HG02588 (cell line): Measurements from ENCODE around the gene TINAGL1.

Source experiments
- ATAC-seq: cut with Tn5 transposase; IDR thresholded peaks from one replicate; pipeline ENCODE4 v1.9.1; 2021; ENCODE audit warnings: mild to moderate bottlenecking, moderate library complexity; ENCODE audit not compliant: unreplicated experiment

The TINAGL1 gene

GRCh38 chr1:31576201-31576669, at the start of gene TINAGL1:
TSS of gene TINAGL1 (plus strand) at chr1:31576515. CDS start at chr1:31577149, 634 bp downstream.
- ATAC-seq: no peak

GRCh38 chr1:31529999-31530684, 46.2 kb upstream of the TINAGL1 start:
- ATAC-seq: no peak

GRCh38 chr1:31531177-31531999, 44.9 kb upstream of the TINAGL1 start:
- ATAC-seq: no peak

- no peak for ATAC-seq
These were observed 44.1 kb upstream of the TINAGL1 start for GRCh38 chr1:31532173-31532572.

- ATAC-seq: no peak
These were observed 40.8 kb upstream of the TINAGL1 start for GRCh38 chr1:31535561-31535960.

- no peak for ATAC-seq
These were observed 37.0 kb upstream of the TINAGL1 start for GRCh38 chr1:31539329-31539728.

GRCh38 chr1:31541194-31541593, 35.1 kb upstream of the TINAGL1 start:
- ATAC-seq: no peak

- ATAC-seq: no peak
These were observed 30.3 kb upstream of the TINAGL1 start for GRCh38 chr1:31545927-31546540.

GRCh38 chr1:31548534-31548906, 27.8 kb upstream of the TINAGL1 start:
- ATAC-seq: no peak

- peak; percentile 62 for ATAC-seq
These were observed 27.2 kb upstream of the TINAGL1 start for GRCh38 chr1:31548907-31549808.

GRCh38 chr1:31549809-31550620, 26.3 kb upstream of the TINAGL1 start:
- peak; percentile 40 for ATAC-seq

GRCh38 chr1:31551208-31551607, 25.1 kb upstream of the TINAGL1 start:
- ATAC-seq: no peak

GRCh38 chr1:31552489-31552888, 23.8 kb upstream of the TINAGL1 start:
- no peak for ATAC-seq

- no peak for ATAC-seq
These were observed 19.8 kb upstream of the TINAGL1 start for GRCh38 chr1:31556481-31557006.

- no peak for ATAC-seq
These were observed 16.6 kb upstream of the TINAGL1 start for GRCh38 chr1:31559715-31560114.

GRCh38 chr1:31560394-31560793, 15.9 kb upstream of the TINAGL1 start:
- ATAC-seq: no peak

- no peak for ATAC-seq
These were observed 13.5 kb upstream of the TINAGL1 start for GRCh38 chr1:31562707-31563360.

GRCh38 chr1:31564606-31564989, 11.7 kb upstream of the TINAGL1 start:
- ATAC-seq: no peak

GRCh38 chr1:31567956-31568570, 8.3 kb upstream of the TINAGL1 start:
- ATAC-seq: no peak
